Left cardiac atrium (tissue), 4 donors: Measurements from ENCODE around the gene GCSAML. TPM values are rescaled to one million over a fixed set of nuclear protein-coding genes. Genes with fewer than 3 reads are reported as not detected.
"Not testable (repeated sequence)": the region's sequence is repeated elsewhere in the genome, so short reads cannot be mapped to it uniquely, and the experiment has no call there.

Experiments
- ATAC-seq, 2 donors: fragments of 200-7000 bp; cut with Tn5 transposase; one replicate each; pipeline ENCODE4 v1.9.1; 2020; ENCODE audit warnings: mild to moderate bottlenecking in 2 of 2, moderate library complexity in 2 of 2
- DNase-seq: peaks from one replicate; pipeline ENCODE4 v3.0.0-alpha.2; 2020
- intact Hi-C, 2 donors: fragments of 100-400 bp; cut with DNase I; formaldehyde crosslinking; loops; one replicate each; pipeline versions ENCODE4 v1.14.1 to v1.15.1; 2022 to 2023
- long read RNA-seq: library from polyadenylated mRNA; unstranded; transcript quantifications from one replicate; pipeline ENCODE4 v2.0.0, GENCODE V29; 2021
- total RNA-seq, 2 donors: library from RNA; stranded (reverse); fragmentation: NEBNext Ultra II Directional; extraction: Animal tissue kit (Norgen Biotek cat#: 25700); gene quantifications; one replicate each; pipeline ENCODE4 v1.2.1, GENCODE V29; 2021
- donor health status: DM: no; HTN: yes; CAD: no.
- donor health status: DM: no; HTN: yes; CAD: no; lungs with severe emphysema.
- donor health status: DM: yes; HTN: yes; CAD: no.
- donor health status: Dilated cardiomyopathy.

GCSAML gene
- under 1 TPM in 1 of 2 donors, not detected in 1; 0.59 TPM for total RNA-seq
- long read RNA-seq: 0 reads

GRCh38 chr1:247548769-247549182, at the start of gene GCSAML:
Gene GCSAML (plus strand): TSS chr1:247549134. CDS start chr1:247549192, 58 bp downstream.
- intact Hi-C loops: no loop called here
- ATAC-seq (no peak), DNase-seq (no peak)

- DNase-seq (no peak), ATAC-seq (no peak)
- intact Hi-C loops: no loop called here
Observed at GRCh38 chr1:247500865-247501264, 48.1 kb upstream of the GCSAML start.

- no peak for DNase-seq
- intact Hi-C loops: no loop called here
- no peak for ATAC-seq
Observed at GRCh38 chr1:247506831-247507230, 42.1 kb upstream of the GCSAML start.

GRCh38 chr1:247517795-247518612, 30.9 kb upstream of the GCSAML start:
- intact Hi-C loops: no loop called here
- DNase-seq (no peak), ATAC-seq (no peak)

GRCh38 chr1:247518613-247518891, 30.4 kb upstream of the GCSAML start:
- DNase-seq (no peak), ATAC-seq (no peak)
- intact Hi-C loops: no loop called here

- not testable (repeated sequence) for ATAC-seq
Observed at GRCh38 chr1:247521886-247522285, 27.0 kb upstream of the GCSAML start.

GRCh38 chr1:247528812-247529474, 20.0 kb upstream of the GCSAML start:
- DNase-seq (no peak), ATAC-seq (no peak)
- intact Hi-C loops: no loop called here

More at GRCh38 chr1:247521886-247522285, 27.0 kb upstream of the GCSAML start:
- intact Hi-C loops, DNase-seq: not testable (repeated sequence)

GRCh38 chr1:247529771-247530355, 19.1 kb upstream of the GCSAML start:
- DNase-seq: no peak
- ATAC-seq: no peak
- intact Hi-C loops: no loop called here

GRCh38 chr1:247530785-247531184, 18.1 kb upstream of the GCSAML start:
- DNase-seq (no peak), ATAC-seq (no peak)
- intact Hi-C loops: no loop called here

GRCh38 chr1:247531937-247532336, 17.0 kb upstream of the GCSAML start:
- intact Hi-C loops: no loop called here
- DNase-seq (no peak), ATAC-seq (no peak)

- ATAC-seq (no peak), DNase-seq (no peak)
- intact Hi-C loops: no loop called here
Observed at GRCh38 chr1:247535402-247535801, 13.5 kb upstream of the GCSAML start.

- no peak for DNase-seq
- no peak for ATAC-seq
- intact Hi-C loops: no loop called here
Observed at GRCh38 chr1:247536340-247536739, 12.6 kb upstream of the GCSAML start, which contains the start of gene OR2C3. Gene OR2C3 (minus strand): TSS chr1:247536440. CDS start chr1:247532511, 3,929 bp downstream.

GRCh38 chr1:247538561-247538960, 10.4 kb upstream of the GCSAML start:
- ATAC-seq (no peak), DNase-seq (no peak)
- intact Hi-C loops: no loop called here

- DNase-seq: no peak
- no peak for ATAC-seq
- intact Hi-C loops: no loop called here
Observed at GRCh38 chr1:247539215-247539614, 9.7 kb upstream of the GCSAML start.

- intact Hi-C loops: no loop called here
- DNase-seq (no peak), ATAC-seq (no peak)
Observed at GRCh38 chr1:247540581-247540980, 8.4 kb upstream of the GCSAML start.

GRCh38 chr1:247542811-247543210, 6.1 kb upstream of the GCSAML start:
- ATAC-seq (no peak), DNase-seq (no peak)
- intact Hi-C loops: no loop called here

- DNase-seq: no peak
- intact Hi-C loops: no loop called here
- ATAC-seq: no peak
Observed at GRCh38 chr1:247548092-247548491, 842 bp upstream of the GCSAML start.

GRCh38 chr1:247551721-247552120, 2.8 kb downstream of the GCSAML start:
- intact Hi-C loops: no loop called here
- DNase-seq: no peak
- no peak for ATAC-seq

- DNase-seq: no peak
- intact Hi-C loops: no loop called here
Observed at GRCh38 chr1:247552231-247552630, 3.3 kb downstream of the GCSAML start.

GRCh38 chr1:247557926-247558674, 9.2 kb downstream of the GCSAML start:
- DNase-seq: no peak
- ATAC-seq: no peak
- intact Hi-C loops: no loop called here

More at GRCh38 chr1:247552231-247552630, 3.3 kb downstream of the GCSAML start:
- ATAC-seq: no peak
